WTC11 (cell line): ENCODE measurements around the gene C1QTNF8. TPM values are rescaled to one million over a fixed set of nuclear protein-coding genes. Genes with fewer than 3 reads are reported as not detected.

Experiments
- ATAC-seq: fragments of 200-7000 bp; cut with Tn5 transposase; 2 replicates; pipeline ENCODE4 v1.10.0; 2021; ENCODE audit warnings: mild to moderate bottlenecking, moderate library complexity
- CTCF ChIA-PET: fragments of 300-600 bp; sonication (Branson Sonifier 250); formaldehyde crosslinking; loops from one replicate; lab custom pipeline; 2021; ENCODE audit warnings: antibody characterized with exemption; lab: Charles Lee
- POLR2A ChIA-PET: fragments of 350-600 bp; sonication (Branson Sonifier 250); formaldehyde crosslinking; loops from one replicate; lab custom pipeline; 2021; ENCODE audit warnings: antibody characterized with exemption; lab: Charles Lee
- DNase-seq: peaks from one replicate; pipeline ENCODE4 v3.0.0; 2021; ENCODE audit warnings: low spot score
- H3K27ac Mint-ChIP-seq: 2 replicates; pipeline ENCODE4 v1.8.0; 2021; ENCODE audit warnings: mixed read lengths
- H3K27me3 Mint-ChIP-seq: 2 replicates; pipeline ENCODE4 v1.8.0; 2021; ENCODE audit warnings: low read depth, mild to moderate bottlenecking, moderate library complexity, mixed read lengths
- H3K36me3 Mint-ChIP-seq: 2 replicates; pipeline ENCODE4 v1.8.0; 2021; ENCODE audit warnings: mixed read lengths
- H3K4me1 Mint-ChIP-seq: 2 replicates; pipeline ENCODE4 v1.8.0; 2022; ENCODE audit warnings: mixed read lengths
- H3K4me3 Mint-ChIP-seq: 2 replicates; pipeline ENCODE4 v1.8.0; 2021; ENCODE audit warnings: mild to moderate bottlenecking, moderate library complexity, mixed read lengths
- H3K9me3 Mint-ChIP-seq: 2 replicates; pipeline ENCODE4 v1.8.0; 2021; ENCODE audit warnings: mixed read lengths
- CTCF ChIP-seq: fragments of 200-600 bp; IDR thresholded peaks from 2 replicates; pipeline ENCODE4 v1.8.0; 2022; ENCODE audit warnings: antibody characterized with exemption
- E2F4 ChIP-seq: sonication (generic); formaldehyde crosslinking; IDR thresholded peaks from 2 replicates; pipeline ENCODE4 v1.8.1; 2022; ENCODE audit warnings: low read depth, mild to moderate bottlenecking, moderate library complexity, missing genetic modification reagents, borderline replicate concordance
- ERG ChIP-seq: fragments of 250-450 bp; sonication (Bioruptor Pico); IDR thresholded peaks from 2 replicates; pipeline ENCODE4 v1.8.0; 2021; ENCODE audit warnings: mild to moderate bottlenecking
- FOXP1 ChIP-seq: sonication (generic); formaldehyde crosslinking; IDR thresholded peaks from 2 replicates; pipeline ENCODE4 v1.8.0; 2022; ENCODE audit warnings: missing genetic modification reagents, mild to moderate bottlenecking, moderate library complexity, borderline replicate concordance
- IRF2 ChIP-seq: sonication (generic); formaldehyde crosslinking; IDR thresholded peaks from 2 replicates; pipeline ENCODE4 v1.8.0; 2022; ENCODE audit warnings: low read depth, missing genetic modification reagents, borderline replicate concordance
- MAX ChIP-seq: sonication (generic); formaldehyde crosslinking; IDR thresholded peaks from 2 replicates; pipeline ENCODE4 v1.8.0; 2022; ENCODE audit warnings: mild to moderate bottlenecking, missing genetic modification reagents
- NFYB ChIP-seq: sonication (generic); formaldehyde crosslinking; conservative IDR thresholded peaks from 2 replicates; pipeline ENCODE4 v1.8.0; 2022; ENCODE audit warnings: low read depth, missing genetic modification reagents
- STAT6 ChIP-seq: sonication (generic); formaldehyde crosslinking; conservative IDR thresholded peaks from 2 replicates; pipeline ENCODE4 v1.8.1; 2023; ENCODE audit warnings: mild to moderate bottlenecking, low read depth, missing genetic modification reagents, moderate library complexity
- TEAD1 ChIP-seq: sonication (generic); formaldehyde crosslinking; IDR thresholded peaks from 2 replicates; pipeline ENCODE4 v1.8.0; 2022; ENCODE audit warnings: mild to moderate bottlenecking, missing genetic modification reagents
- TEAD4 ChIP-seq: sonication (generic); formaldehyde crosslinking; IDR thresholded peaks from 2 replicates; pipeline ENCODE4 v1.8.0; 2022; ENCODE audit warnings: mild to moderate bottlenecking, missing genetic modification reagents
- USF1 ChIP-seq: sonication (generic); formaldehyde crosslinking; IDR thresholded peaks from 2 replicates; pipeline ENCODE4 v1.8.0; 2022; ENCODE audit warnings: mild to moderate bottlenecking, missing genetic modification reagents
- ZNF232 ChIP-seq: sonication (generic); formaldehyde crosslinking; IDR thresholded peaks from 2 replicates; pipeline ENCODE4 v1.8.0; 2022; ENCODE audit warnings: mild to moderate bottlenecking, missing genetic modification reagents
- ZNF317 ChIP-seq: sonication (generic); formaldehyde crosslinking; IDR thresholded peaks from 2 replicates; pipeline ENCODE4 v1.8.1; 2023; ENCODE audit warnings: low read depth, mild to moderate bottlenecking, moderate library complexity, missing genetic modification reagents, borderline replicate concordance
- ZNF416 ChIP-seq: fragments of 250-450 bp; sonication (Bioruptor Pico); IDR thresholded peaks from 2 replicates; pipeline ENCODE4 v1.9.0; 2021; ENCODE audit warnings: mild to moderate bottlenecking, inconsistent platforms
- ZNF423 ChIP-seq: fragments of 250-450 bp; sonication (Bioruptor Pico); IDR thresholded peaks from 2 replicates; pipeline ENCODE4 v2.1.2; 2022; ENCODE audit warnings: mild to moderate bottlenecking, moderate library complexity
- total RNA-seq: library from RNA; stranded (reverse); gene quantifications from 3 replicates; pipeline ENCODE4 v1.2.3, GENCODE V29; 2021
- TF ChIP-seq, protein P1 (sequence below): fragments of 250-450 bp; sonication (Bioruptor Pico); conservative IDR thresholded peaks from 2 replicates; pipeline ENCODE4 v1.9.0; 2021; ENCODE audit warnings: mild to moderate bottlenecking
- TF ChIP-seq, protein P2 (sequence below): sonication (generic); formaldehyde crosslinking; IDR thresholded peaks from 2 replicates; pipeline ENCODE4 v1.8.0; 2023; ENCODE audit warnings: missing genetic modification reagents, mild to moderate bottlenecking, borderline replicate concordance

The C1QTNF8 gene
- total RNA-seq, 1 experiment from 2014 or later, result 0.13 TPM

- H3K4me3 Mint-ChIP-seq, result no peak overlapping the region
- ChIA-PET POLR2A (no interaction called here), CTCF (interaction anchor here (0.8 to 1.5 kb wide), 2 partner anchors 21 to 24 kb away, joined by 3 to 4 read pairs; no protein-coding TSS in a partner anchor)
- H3K27ac Mint-ChIP-seq, result no peak overlapping the region; the same call in 1 of the 2 replicates
- peaks cover 13% of the 10 kb centered on the region for H3K9me3 Mint-ChIP-seq
- no peak for TF ChIP-seq MAX (CRISPR knock-in tag)
- no peak for TF ChIP-seq TEAD1 (CRISPR knock-in tag)
- TF ChIP-seq ZNF317 (CRISPR knock-in tag), result no peak
- TF ChIP-seq ZNF232 (CRISPR knock-in tag), result no peak
- TF ChIP-seq IRF2 (CRISPR knock-in tag), result no peak
- TF ChIP-seq ZNF416 (CRISPR knock-in tag), result no peak
- TF ChIP-seq NFYB (CRISPR knock-in tag), result no peak
- TF ChIP-seq CTCF, result no peak
- TF ChIP-seq, protein P1, sequence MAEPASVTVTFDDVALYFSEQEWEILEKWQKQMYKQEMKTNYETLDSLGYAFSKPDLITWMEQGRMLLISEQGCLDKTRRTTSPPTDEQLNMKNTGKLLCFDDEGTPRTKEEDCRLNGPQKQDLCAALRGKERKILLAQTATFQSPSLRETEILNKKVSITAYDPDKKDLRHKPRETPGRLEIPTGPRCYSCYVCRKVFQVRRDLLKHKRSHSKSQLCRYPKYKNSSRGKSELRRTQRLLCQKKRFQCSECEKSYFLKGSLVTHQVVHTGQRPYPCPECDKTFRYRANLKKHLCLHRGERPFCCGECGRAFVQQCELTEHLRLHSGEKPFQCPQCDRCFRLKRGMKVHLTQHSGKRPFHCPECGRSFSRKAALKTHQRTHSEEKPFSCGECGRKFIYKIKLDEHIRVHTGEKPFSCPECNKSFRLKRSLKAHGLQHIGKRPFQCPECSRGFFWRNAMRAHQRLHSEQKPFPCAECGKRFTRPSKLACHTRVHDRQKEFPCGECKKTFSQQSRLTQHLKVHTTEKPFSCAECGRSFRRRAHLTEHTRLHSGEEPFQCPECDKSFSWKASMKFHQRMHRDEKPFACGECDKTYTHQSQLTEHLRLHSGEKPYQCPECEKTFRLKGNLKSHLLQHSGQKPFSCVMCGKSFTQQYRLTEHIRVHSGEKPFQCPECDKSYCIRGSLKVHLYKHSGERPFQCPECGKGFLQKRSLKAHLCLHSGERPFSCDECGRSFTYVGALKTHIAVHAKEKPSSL (CRISPR knock-in tag), result no peak
- no peak for TF ChIP-seq TEAD4
- H3K4me1 Mint-ChIP-seq, result peaks cover 2% of the 10 kb centered on the region; the same call in 1 of the 2 replicates
- peaks cover 10% of the 10 kb centered on the region for H3K36me3 Mint-ChIP-seq
- no peak for DNase-seq
- no peak for ATAC-seq
- H3K27me3 Mint-ChIP-seq, result 0 out of 2 replicates have a peak, but pooled peaks cover 8% of the 10 kb centered on the region
These were observed 14.2 kb downstream of the C1QTNF8 start for GRCh38 chr16:1081734-1082265.

DNA sequence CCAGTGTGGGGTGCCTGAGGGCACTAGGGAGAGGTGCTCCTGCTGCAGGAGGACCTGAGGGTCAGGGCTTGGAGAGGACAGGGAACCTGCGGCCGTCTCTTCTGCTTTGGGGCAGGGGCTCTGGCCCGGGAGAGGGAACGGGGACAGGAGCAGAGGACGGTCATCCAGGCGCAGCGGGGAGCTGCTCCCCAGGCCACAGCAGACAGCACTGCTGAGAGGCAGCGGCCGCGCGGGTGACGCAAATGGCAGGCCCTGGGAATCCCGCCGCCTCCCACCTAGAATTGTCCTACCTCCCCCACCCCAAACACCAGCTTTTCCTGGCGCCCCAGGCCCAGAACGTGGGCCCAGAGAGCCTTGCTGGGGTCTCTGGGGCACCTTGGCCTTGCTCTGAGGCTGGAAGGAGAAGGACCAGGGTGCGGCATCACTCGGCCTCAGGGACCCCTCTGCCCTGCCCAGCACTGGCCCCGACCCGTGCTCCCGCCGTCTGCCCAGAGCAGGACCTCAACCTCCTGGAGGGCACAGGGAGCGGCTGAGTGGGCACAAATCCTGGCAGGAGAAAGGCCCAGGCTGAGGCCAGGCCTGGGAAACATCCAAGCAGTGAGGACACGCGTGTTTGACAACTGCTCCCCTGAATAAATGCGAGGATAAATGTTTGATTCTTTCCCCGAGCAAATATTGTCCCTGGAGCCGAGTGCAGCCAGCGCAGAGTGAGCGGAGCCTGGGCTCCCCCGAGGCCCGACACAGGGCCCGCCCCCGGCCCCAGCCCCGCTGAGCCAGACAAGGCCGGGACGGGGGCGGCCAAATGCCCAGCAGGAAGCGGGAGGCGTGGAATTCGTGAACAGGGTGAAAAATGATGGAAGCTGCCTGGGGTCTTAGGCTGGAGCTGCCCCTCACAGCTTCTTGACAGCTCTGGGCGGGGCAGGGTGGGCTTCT lies 15.0 kb downstream of the C1QTNF8 start:
- DNase-seq (no peak), ATAC-seq (no peak)
- H3K27ac Mint-ChIP-seq, result no peak overlapping the region
- POLR2A ChIA-PET, result no interaction called here
- H3K27me3 Mint-ChIP-seq, result 0 out of 2 replicates have a peak, but pooled peaks cover 8% of the 10 kb centered on the region
- CTCF ChIA-PET, result interaction anchor here (0.6 to 1.5 kb wide), 4 partner anchors 22 to 438 kb away, joined by 3 to 4 read pairs (median 3); no protein-coding TSS in a partner anchor
- H3K36me3 Mint-ChIP-seq, result peaks cover 10% of the 10 kb centered on the region
- peaks cover 13% of the 10 kb centered on the region for H3K9me3 Mint-ChIP-seq
- TF ChIP-seq ERG (no peak), ZNF416 (CRISPR knock-in tag) (no peak), STAT6 (no peak), ZNF423 (CRISPR knock-in tag) (no peak), FOXP1 (CRISPR knock-in tag) (no peak), E2F4 (CRISPR knock-in tag) (no peak), USF1 (CRISPR knock-in tag) (no peak)
- TF ChIP-seq, protein P2, sequence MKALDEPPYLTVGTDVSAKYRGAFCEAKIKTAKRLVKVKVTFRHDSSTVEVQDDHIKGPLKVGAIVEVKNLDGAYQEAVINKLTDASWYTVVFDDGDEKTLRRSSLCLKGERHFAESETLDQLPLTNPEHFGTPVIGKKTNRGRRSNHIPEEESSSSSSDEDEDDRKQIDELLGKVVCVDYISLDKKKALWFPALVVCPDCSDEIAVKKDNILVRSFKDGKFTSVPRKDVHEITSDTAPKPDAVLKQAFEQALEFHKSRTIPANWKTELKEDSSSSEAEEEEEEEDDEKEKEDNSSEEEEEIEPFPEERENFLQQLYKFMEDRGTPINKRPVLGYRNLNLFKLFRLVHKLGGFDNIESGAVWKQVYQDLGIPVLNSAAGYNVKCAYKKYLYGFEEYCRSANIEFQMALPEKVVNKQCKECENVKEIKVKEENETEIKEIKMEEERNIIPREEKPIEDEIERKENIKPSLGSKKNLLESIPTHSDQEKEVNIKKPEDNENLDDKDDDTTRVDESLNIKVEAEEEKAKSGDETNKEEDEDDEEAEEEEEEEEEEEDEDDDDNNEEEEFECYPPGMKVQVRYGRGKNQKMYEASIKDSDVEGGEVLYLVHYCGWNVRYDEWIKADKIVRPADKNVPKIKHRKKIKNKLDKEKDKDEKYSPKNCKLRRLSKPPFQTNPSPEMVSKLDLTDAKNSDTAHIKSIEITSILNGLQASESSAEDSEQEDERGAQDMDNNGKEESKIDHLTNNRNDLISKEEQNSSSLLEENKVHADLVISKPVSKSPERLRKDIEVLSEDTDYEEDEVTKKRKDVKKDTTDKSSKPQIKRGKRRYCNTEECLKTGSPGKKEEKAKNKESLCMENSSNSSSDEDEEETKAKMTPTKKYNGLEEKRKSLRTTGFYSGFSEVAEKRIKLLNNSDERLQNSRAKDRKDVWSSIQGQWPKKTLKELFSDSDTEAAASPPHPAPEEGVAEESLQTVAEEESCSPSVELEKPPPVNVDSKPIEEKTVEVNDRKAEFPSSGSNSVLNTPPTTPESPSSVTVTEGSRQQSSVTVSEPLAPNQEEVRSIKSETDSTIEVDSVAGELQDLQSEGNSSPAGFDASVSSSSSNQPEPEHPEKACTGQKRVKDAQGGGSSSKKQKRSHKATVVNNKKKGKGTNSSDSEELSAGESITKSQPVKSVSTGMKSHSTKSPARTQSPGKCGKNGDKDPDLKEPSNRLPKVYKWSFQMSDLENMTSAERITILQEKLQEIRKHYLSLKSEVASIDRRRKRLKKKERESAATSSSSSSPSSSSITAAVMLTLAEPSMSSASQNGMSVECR, result no peak
- H3K4me1 Mint-ChIP-seq, result peaks cover 4% of the 10 kb centered on the region; the same call in 1 of the 2 replicates
- H3K4me3 Mint-ChIP-seq, result no peak overlapping the region
